Fibroblast of lung (primary cell): Measurements from ENCODE around the gene NUP93.

Experiments
- CTCF ChIP-seq, 2 donors: IDR thresholded peaks in 1 of 2; conservative IDR thresholded peaks in 1 of 2; 1 replicate in 1 of 2; 2 replicates in 1 of 2; pipeline ENCODE4 v1.5.1; 2011 to 2012; ENCODE audit warnings: low read length in 2 of 2, control low read depth in 1 of 2, inconsistent platforms in 1 of 2, low read depth in 1 of 2, mild to moderate bottlenecking in 1 of 2
- EZH2 ChIP-seq: IDR thresholded peaks from 2 replicates; pipeline ENCODE4 v1.5.1; 2012; ENCODE audit warnings: low read length, control low read depth, mild to moderate bottlenecking; ENCODE audit errors: missing control alignments

GRCh38 chr16:56681939-56682702 is 47.8 kb upstream of the NUP93 start, which contains the start of gene MT1X:
- no peak for TF ChIP-seq CTCF (conservative IDR thresholded peaks at IDR 0.05 in 1 of 2, IDR thresholded peaks at IDR 0.05 in 1 of 2; ENCODE audit: low read depth in 1 of 2, low read length in 2 of 2)
- TF ChIP-seq EZH2 = no peak
